H1 (cell line): Measurements from ENCODE around the gene FRRS1L. TPM values are rescaled to one million over a fixed set of nuclear protein-coding genes. Genes with fewer than 3 reads are reported as not detected.

ENCODE experiments used
- CTCF ChIA-PET: fragments of 300-600 bp; sonication (Branson Sonifier 250); formaldehyde crosslinking; loops from one replicate; lab custom pipeline; 2021; ENCODE audit not compliant: partially characterized antibody; lab: Charles Lee
- POLR2A ChIA-PET: fragments of 300-600 bp; sonication (Branson Sonifier 250); formaldehyde crosslinking; loops from one replicate; lab custom pipeline; 2021; ENCODE audit warnings: inconsistent platforms; ENCODE audit not compliant: partially characterized antibody; lab: Charles Lee
- DNase-seq, 2 experiments: peaks; one replicate each; pipeline versions ENCODE4 v3.0.0 to v3.0.0-alpha.2; 2010 to 2022; ENCODE audit warnings: low spot score in 2 of 2, low read depth in 1 of 2, mixed read lengths in 1 of 2
- FAIRE-seq: peaks from 2 replicates; lab custom pipeline; 2011; peaks lifted over from hg19 to GRCh38; lab: Jason Lieb, UNC
- H2AFZ ChIP-seq: 2 replicates; pipeline ENCODE4 v1.8.1; 2012; ENCODE audit warnings: low read length, inconsistent platforms
- H2AK5ac ChIP-seq: 2 replicates; pipeline ENCODE4 v1.6.1; 2013; ENCODE audit warnings: low read depth, low read length
- H2BK120ac ChIP-seq: replicated peaks from 2 replicates; pipeline ENCODE3; 2013; ENCODE audit warnings: low read depth, low read length, inconsistent platforms
- H2BK12ac ChIP-seq: 2 replicates; pipeline ENCODE4 v1.6.1; 2013; ENCODE audit warnings: low read depth, low read length
- H2BK15ac ChIP-seq: 2 replicates; pipeline ENCODE4 v1.6.1; 2013; ENCODE audit warnings: low read length
- H2BK20ac ChIP-seq: 2 replicates; pipeline ENCODE4 v1.6.1; 2013; ENCODE audit warnings: low read length
- H2BK5ac ChIP-seq: 2 replicates; pipeline ENCODE4 v1.6.1; 2013; ENCODE audit warnings: low read depth, low read length
- H3K14ac ChIP-seq: 2 replicates; pipeline ENCODE4 v1.6.1; 2013; ENCODE audit warnings: inconsistent platforms; ENCODE audit not compliant: insufficient read length
- H3K18ac ChIP-seq: 2 replicates; pipeline ENCODE4 v1.6.1; 2013; ENCODE audit warnings: low read length; ENCODE audit errors: extremely low read depth
- H3K23ac ChIP-seq: 2 replicates; pipeline ENCODE4 v1.6.1; 2013; ENCODE audit warnings: inconsistent platforms; ENCODE audit not compliant: insufficient read length
- H3K23me2 ChIP-seq: 2 replicates; pipeline ENCODE4 v1.6.1; 2013; ENCODE audit warnings: low read depth, low read length
- H3K27ac ChIP-seq: 2 replicates; pipeline ENCODE4 v1.6.1; 2011; ENCODE audit warnings: low read depth, low read length, inconsistent platforms
- H3K27me3 ChIP-seq, 4 experiments: replicated peaks in 1 of 4; 1 replicate in 1 of 4; 2 replicates in 3 of 4; pipeline versions ENCODE4 v1.6.1 to v1.8.1; 2011 to 2013; ENCODE audit warnings: low read length in 3 of 4, mild to moderate bottlenecking in 3 of 4, inconsistent platforms in 2 of 4, mixed read lengths in 2 of 4, moderate library complexity in 1 of 4; ENCODE audit not compliant: control insufficient read depth in 3 of 4, insufficient read depth in 3 of 4; ENCODE audit errors: extremely low read depth in 1 of 4
- H3K36me3 ChIP-seq, 4 experiments: 2 replicates each; pipeline versions ENCODE4 v1.6.1 to v1.8.1; 2011 to 2013; ENCODE audit warnings: mild to moderate bottlenecking in 4 of 4, low read length in 3 of 4, moderate library complexity in 2 of 4, control low read depth in 1 of 4, inconsistent platforms in 1 of 4; ENCODE audit not compliant: insufficient read depth in 4 of 4, control insufficient read depth in 2 of 4
- H3K4ac ChIP-seq: replicated peaks from 2 replicates; pipeline ENCODE3; 2013; ENCODE audit warnings: low read length, low read depth, mixed read lengths, inconsistent platforms; ENCODE audit not compliant: insufficient read length
- H3K4me1 ChIP-seq, 4 experiments: replicated peaks in 1 of 4; 1 replicate in 1 of 4; 2 replicates in 3 of 4; pipeline versions ENCODE4 v1.6.1 to v1.8.1; 2011 to 2013; ENCODE audit warnings: low read length in 3 of 4, inconsistent platforms in 2 of 4, mixed read lengths in 1 of 4; ENCODE audit not compliant: insufficient read depth in 4 of 4, control insufficient read depth in 3 of 4
- H3K4me2 ChIP-seq, 2 experiments: 2 replicates each; pipeline versions ENCODE4 v1.6.1 to v1.8.1; 2011 to 2013; ENCODE audit warnings: low read depth in 2 of 2, low read length in 2 of 2, control low read depth in 1 of 2, inconsistent platforms in 1 of 2, mild to moderate bottlenecking in 1 of 2; ENCODE audit not compliant: insufficient read depth in 1 of 2
- H3K4me3 ChIP-seq, 4 experiments: fragments of 200-600, 300-600 bp in 1 of 4; sonication (generic), shearing (Covaris generic), sonication (Bioruptor Twin) in 1 of 4; 2 replicates each; pipeline versions ENCODE4 v1.5.1 to v1.8.1; 2011 to 2016; ENCODE audit warnings: low read length in 4 of 4, low read depth in 3 of 4, control low read depth in 2 of 4, inconsistent platforms in 2 of 4, mild to moderate bottlenecking in 2 of 4, mixed read lengths in 1 of 4, moderate library complexity in 1 of 4; ENCODE audit not compliant: insufficient read depth in 2 of 4; ENCODE audit errors: extremely low read depth in 1 of 4
- H3K56ac ChIP-seq: replicated peaks from 2 replicates; pipeline ENCODE3; 2013; ENCODE audit warnings: low read depth, mild to moderate bottlenecking, mixed read lengths, low read length, inconsistent platforms; ENCODE audit not compliant: insufficient read length
- H3K79me1 ChIP-seq: 2 replicates; pipeline ENCODE4 v1.6.1; 2013; ENCODE audit warnings: low read depth, low read length, control low read depth
- H3K79me2 ChIP-seq, 2 experiments: 2 replicates each; pipeline versions ENCODE4 v1.6.1 to v1.8.1; 2012 to 2013; ENCODE audit warnings: low read length in 2 of 2, mild to moderate bottlenecking in 2 of 2, inconsistent platforms in 1 of 2; ENCODE audit not compliant: insufficient read depth in 2 of 2, control insufficient read depth in 1 of 2
- H3K9ac ChIP-seq, 4 experiments: replicated peaks in 1 of 4; 1 replicate in 1 of 4; 2 replicates in 3 of 4; pipeline versions ENCODE4 v1.6.1 to v1.8.1; 2011 to 2013; ENCODE audit warnings: low read depth in 3 of 4, low read length in 3 of 4, control low read depth in 2 of 4, mild to moderate bottlenecking in 2 of 4, moderate library complexity in 2 of 4, inconsistent platforms in 1 of 4; ENCODE audit errors: extremely low read depth in 1 of 4
- H3K9me3 ChIP-seq, 2 experiments: 2 replicates each; pipeline versions ENCODE4 v1.6.1 to v1.8.1; 2012 to 2013; ENCODE audit warnings: mild to moderate bottlenecking in 2 of 2, moderate library complexity in 2 of 2, control low read depth in 1 of 2, inconsistent platforms in 1 of 2, low read depth in 1 of 2, low read length in 1 of 2, mixed read lengths in 1 of 2; ENCODE audit not compliant: insufficient read depth in 2 of 2
- H4K20me1 ChIP-seq, 2 experiments: replicated peaks in 1 of 2; 2 replicates each; pipeline versions ENCODE3 to v1.8.1; 2011 to 2013; ENCODE audit warnings: inconsistent platforms in 2 of 2, low read length in 2 of 2, mild to moderate bottlenecking in 1 of 2; ENCODE audit not compliant: insufficient read depth in 2 of 2, control insufficient read depth in 1 of 2
- H4K5ac ChIP-seq: 2 replicates; pipeline ENCODE4 v1.6.1; 2013; ENCODE audit warnings: low read length, low read depth, mixed read lengths, inconsistent platforms; ENCODE audit not compliant: insufficient read length
- H4K8ac ChIP-seq: 2 replicates; pipeline ENCODE4 v1.8.0; 2013; ENCODE audit warnings: mild to moderate bottlenecking, moderate library complexity, low read length, inconsistent platforms; ENCODE audit not compliant: insufficient read depth; ENCODE audit errors: extremely low read depth
- H4K91ac ChIP-seq: replicated peaks from 2 replicates; pipeline ENCODE3; 2013; ENCODE audit warnings: low read length, mixed read lengths, inconsistent platforms; ENCODE audit not compliant: insufficient read length
- CHD1 ChIP-seq: IDR thresholded peaks from 2 replicates; pipeline ENCODE4 v1.6.1; 2012; ENCODE audit warnings: low read depth, low read length, improper control_type of control experiment
- GTF2F1 ChIP-seq: IDR thresholded peaks from 2 replicates; pipeline ENCODE4 v1.6.1; 2012; ENCODE audit warnings: low read depth, low read length, improper control_type of control experiment, borderline replicate concordance
- KDM1A ChIP-seq: fragments of 200-600, 300-600 bp; sonication (generic); IDR thresholded peaks from 2 replicates; pipeline ENCODE4 v1.7.1; 2016; ENCODE audit warnings: mild to moderate bottlenecking, low read length, borderline replicate concordance
- RAD21 ChIP-seq, 2 experiments: IDR thresholded peaks in 1 of 2; conservative IDR thresholded peaks in 1 of 2; 2 replicates each; pipeline ENCODE4 v1.6.1; 2011; ENCODE audit warnings: low read depth in 2 of 2, low read length in 2 of 2, improper control_type of control experiment in 1 of 2, inconsistent platforms in 1 of 2, mild to moderate bottlenecking in 1 of 2, moderate library complexity in 1 of 2
- SIX5 ChIP-seq: IDR thresholded peaks from 2 replicates; pipeline ENCODE4 v1.6.1; 2011; ENCODE audit warnings: mild to moderate bottlenecking, low read depth, low read length
- WGBS, 2 experiments: shearing (Covaris generic) in 1 of 2; methylation state at CpG; one replicate each; pipeline versions ENCODE4 v1.1.6 to v1.1.7; 2013 to 2015; ENCODE audit warnings: low lambda C conversion rate in 2 of 2, mixed read lengths in 2 of 2, inconsistent platforms in 1 of 2, low coverage in 1 of 2, missing lambda C conversion rate in 1 of 2; ENCODE audit not compliant: insufficient replicate concordance in 2 of 2, insufficient coverage in 1 of 2, insufficient read length in 1 of 2; ENCODE audit errors: extremely low coverage in 1 of 2, missing lambda C conversion rate in 1 of 2; 5-methylcytosine and 5-hydroxymethylcytosine counted together
- polyA plus RNA-seq, 7 experiments: library from polyadenylated mRNA; depleted of rRNA in 3 of 7; stranded (reverse) in 5 of 7; unstranded in 2 of 7; fragments of >200 nt in 5 of 7; fragments of 200-250 nt in 2 of 7; gene quantifications; 1 replicate in 5 of 7; 2 replicates in 1 of 7; 4 replicates in 1 of 7; pipeline versions ENCODE4 v1.2.1 to v1.2.3, GENCODE V29; 2011 to 2013; ENCODE audit warnings: missing spikeins in 2 of 7, mixed read lengths in 2 of 7
- total RNA-seq: library from RNA; stranded (reverse); fragmentation: NEBNext Ultra II Directional; extraction: Animal tissue kit (Norgen Biotek cat#: 25700); gene quantifications from 2 replicates; pipeline ENCODE4 v1.2.1, GENCODE V29; 2021
- TF ChIP-seq, protein P1 (sequence below): IDR thresholded peaks from 2 replicates; pipeline ENCODE4 v1.6.1; 2011; ENCODE audit warnings: low read depth, mild to moderate bottlenecking, low read length; ENCODE audit not compliant: insufficient read depth
- TF ChIP-seq, protein P2 (sequence below): IDR thresholded peaks from 2 replicates; pipeline ENCODE4 v1.6.1; 2012; ENCODE audit warnings: inconsistent platforms
- TF ChIP-seq, protein P3 (sequence below), 3 experiments: IDR thresholded peaks; 1 replicate in 2 of 3; 2 replicates in 1 of 3; pipeline versions ENCODE4 v1.5.1 to v1.6.1; 2011; ENCODE audit warnings: low read length in 3 of 3, mild to moderate bottlenecking in 3 of 3, inconsistent platforms in 2 of 3, low read depth in 1 of 3, moderate library complexity in 1 of 3; ENCODE audit not compliant: insufficient read depth in 1 of 3; ENCODE audit errors: control extremely low read depth in 1 of 3

FRRS1L gene
- total and polyA plus RNA-seq, 2 of the 8 experiments (the other 6 are each of a cell fraction or from before 2014, with no cell fraction given) = 1.0 to 2.2 TPM

DNA sequence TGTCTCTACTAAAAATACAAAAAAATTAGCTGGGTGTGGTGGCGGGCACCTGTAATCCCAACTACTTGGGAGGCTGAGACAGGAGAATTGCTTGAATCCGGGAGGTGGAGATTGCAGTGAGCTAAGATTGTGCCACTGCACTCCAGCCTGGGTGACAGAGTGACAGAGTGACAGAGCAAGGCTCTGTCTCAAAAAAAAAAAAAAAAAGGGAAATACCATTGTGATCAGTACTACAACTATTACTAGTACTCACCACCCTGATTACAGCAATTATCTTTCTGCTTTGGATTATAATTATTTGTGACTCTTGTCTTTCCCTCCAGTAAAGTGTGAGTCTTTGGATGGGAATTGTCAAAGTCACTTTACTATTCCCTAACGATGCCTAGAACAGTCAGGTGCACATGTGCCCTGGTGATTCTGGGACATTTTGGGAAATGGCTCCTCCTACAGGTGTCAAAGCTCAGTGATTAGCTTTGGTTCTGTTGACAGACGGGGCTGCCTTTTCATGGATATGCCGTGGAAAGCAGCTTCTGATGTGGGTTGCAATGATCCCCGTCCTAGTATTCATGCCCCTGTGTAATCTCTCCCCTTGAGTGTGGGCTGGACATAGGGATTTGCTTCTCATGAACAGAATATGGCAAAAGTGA is 31.8 kb upstream of the FRRS1L start:
- DNase-seq = no peak
- POLR2A ChIA-PET = no interaction called here
- no peaks in the 10 kb centered on the region for H3K4me1 ChIP-seq

More for the DNA sequence above, 31.8 kb upstream of the FRRS1L start:
- no peak overlapping the region for H2AK5ac ChIP-seq
- no peaks in the 10 kb centered on the region for H3K36me3 ChIP-seq
- no peak overlapping the region for H2BK5ac ChIP-seq
- no peak for FAIRE-seq
- no peak overlapping the region for H3K23ac ChIP-seq
- no peak overlapping the region for H2AFZ ChIP-seq
- no peaks in the 10 kb centered on the region for H3K9me3 ChIP-seq
- no peak overlapping the region for H3K27ac ChIP-seq
- H2BK15ac ChIP-seq = no peak overlapping the region
- no peak overlapping the region for H2BK20ac ChIP-seq
- H3K18ac ChIP-seq = no peak overlapping the region
- H4K20me1 ChIP-seq = no peaks in the 10 kb centered on the region
- no peak overlapping the region for H3K56ac ChIP-seq
- no peak overlapping the region for H2BK120ac ChIP-seq
- H3K4me2 ChIP-seq = no peak overlapping the region
- no peak overlapping the region for H4K8ac ChIP-seq
- H4K91ac ChIP-seq = no peak overlapping the region
- H3K4ac ChIP-seq = no peak overlapping the region
- H3K4me3 ChIP-seq = no peak overlapping the region
- no peak overlapping the region for H3K9ac ChIP-seq
- CTCF ChIA-PET = interaction anchor here (0.6 to 5.9 kb wide), 26 partner anchors 10 to 849 kb away, joined by 3 to 36 read pairs (median 4); no protein-coding TSS in a partner anchor
- no peaks in the 10 kb centered on the region for H3K79me1 ChIP-seq
- H3K79me2 ChIP-seq = no peaks in the 10 kb centered on the region
- H3K14ac ChIP-seq = no peak overlapping the region
- no peak overlapping the region for H4K5ac ChIP-seq
- no peaks in the 10 kb centered on the region for H3K23me2 ChIP-seq
- TF ChIP-seq CHD1 (no peak), GTF2F1 (no peak), RAD21 (IDR thresholded peaks at IDR 0.05 in 1 of 2, conservative IDR thresholded peaks at IDR 0.05 in 1 of 2; ENCODE audit: low read depth in 2 of 2, low read length in 2 of 2) (peak; percentile 42 to 58), SIX5 (no peak), KDM1A (no peak)
- TF ChIP-seq, protein P1, sequence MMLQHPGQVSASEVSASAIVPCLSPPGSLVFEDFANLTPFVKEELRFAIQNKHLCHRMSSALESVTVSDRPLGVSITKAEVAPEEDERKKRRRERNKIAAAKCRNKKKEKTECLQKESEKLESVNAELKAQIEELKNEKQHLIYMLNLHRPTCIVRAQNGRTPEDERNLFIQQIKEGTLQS = no peak
- TF ChIP-seq, protein P2, sequence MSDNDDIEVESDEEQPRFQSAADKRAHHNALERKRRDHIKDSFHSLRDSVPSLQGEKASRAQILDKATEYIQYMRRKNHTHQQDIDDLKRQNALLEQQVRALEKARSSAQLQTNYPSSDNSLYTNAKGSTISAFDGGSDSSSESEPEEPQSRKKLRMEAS = 0 out of 2 replicates have a peak, but pooled peaks have one; percentile 27
- TF ChIP-seq, protein P3, sequence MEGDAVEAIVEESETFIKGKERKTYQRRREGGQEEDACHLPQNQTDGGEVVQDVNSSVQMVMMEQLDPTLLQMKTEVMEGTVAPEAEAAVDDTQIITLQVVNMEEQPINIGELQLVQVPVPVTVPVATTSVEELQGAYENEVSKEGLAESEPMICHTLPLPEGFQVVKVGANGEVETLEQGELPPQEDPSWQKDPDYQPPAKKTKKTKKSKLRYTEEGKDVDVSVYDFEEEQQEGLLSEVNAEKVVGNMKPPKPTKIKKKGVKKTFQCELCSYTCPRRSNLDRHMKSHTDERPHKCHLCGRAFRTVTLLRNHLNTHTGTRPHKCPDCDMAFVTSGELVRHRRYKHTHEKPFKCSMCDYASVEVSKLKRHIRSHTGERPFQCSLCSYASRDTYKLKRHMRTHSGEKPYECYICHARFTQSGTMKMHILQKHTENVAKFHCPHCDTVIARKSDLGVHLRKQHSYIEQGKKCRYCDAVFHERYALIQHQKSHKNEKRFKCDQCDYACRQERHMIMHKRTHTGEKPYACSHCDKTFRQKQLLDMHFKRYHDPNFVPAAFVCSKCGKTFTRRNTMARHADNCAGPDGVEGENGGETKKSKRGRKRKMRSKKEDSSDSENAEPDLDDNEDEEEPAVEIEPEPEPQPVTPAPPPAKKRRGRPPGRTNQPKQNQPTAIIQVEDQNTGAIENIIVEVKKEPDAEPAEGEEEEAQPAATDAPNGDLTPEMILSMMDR (IDR thresholded peaks at IDR 0.05; ENCODE audit: control extremely low read depth in 1 of 3, insufficient read depth in 1 of 3, low read depth in 1 of 3, low read length in 3 of 3) = peak; percentile 35 to 62 (median 48)
- whole genome bisulfite sequencing, 2 experiments = 77% methylated on average over 6 of the region's 6 CpGs; no CpG with 5 or more reads in 1 of the 2 experiments
- no peak overlapping the region for H2BK12ac ChIP-seq
- H3K27me3 ChIP-seq = no peaks in the 10 kb centered on the region
